Common myeloid progenitor, CD34-positive (primary cell): ENCODE data around the gene IGF2.

Experiments used
- CTCF ChIA-PET: fragments of 350-600 bp; sonication (Branson Sonifier 250); formaldehyde crosslinking; loops from one replicate; lab custom pipeline; 2021; ENCODE audit warnings: antibody characterized with exemption; lab: Charles Lee
- POLR2A ChIA-PET: fragments of 350-600 bp; sonication (Branson Sonifier 250); formaldehyde crosslinking; loops from one replicate; lab custom pipeline; 2021; ENCODE audit warnings: antibody characterized with exemption; lab: Charles Lee
- DNase-seq, 3 donors: peaks; one replicate each; pipeline versions ENCODE4 v3.0.0 to v3.0.0-alpha.2; 2013
- H3K27ac ChIP-seq, 2 experiments: 1 replicate in 1 of 2; 2 replicates in 1 of 2; pipeline ENCODE4 v1.7.0; 2013; ENCODE audit warnings: inconsistent platforms in 2 of 2, low read length in 2 of 2, mild to moderate bottlenecking in 2 of 2, low read depth in 1 of 2, moderate library complexity in 1 of 2; ENCODE audit not compliant: severe bottlenecking in 2 of 2, insufficient read depth in 1 of 2, poor library complexity in 1 of 2
- H3K27me3 ChIP-seq, 5 experiments: replicated peaks in 2 of 5; 1 replicate in 3 of 5; 2 replicates in 2 of 5; pipeline versions ENCODE4 v1.6.1 to v1.7.0; 2013; ENCODE audit warnings: low read length in 4 of 5, mild to moderate bottlenecking in 2 of 5, moderate library complexity in 2 of 5, inconsistent platforms in 1 of 5; ENCODE audit not compliant: insufficient read depth in 5 of 5, control insufficient read depth in 4 of 5
- H3K36me3 ChIP-seq, 4 experiments: 1 replicate in 2 of 4; 2 replicates in 2 of 4; pipeline versions ENCODE4 v1.6.1 to v1.7.0; 2013; ENCODE audit warnings: low read length in 3 of 4, control low read depth in 1 of 4, mild to moderate bottlenecking in 1 of 4; ENCODE audit not compliant: control insufficient read depth in 4 of 4, insufficient read depth in 4 of 4
- H3K4me1 ChIP-seq, 4 experiments: 1 replicate in 3 of 4; 2 replicates in 1 of 4; pipeline versions ENCODE4 v1.6.1 to v1.7.1; 2013; ENCODE audit warnings: low read length in 3 of 4, mild to moderate bottlenecking in 3 of 4, control low read depth in 1 of 4, inconsistent platforms in 1 of 4, moderate library complexity in 1 of 4; ENCODE audit not compliant: control insufficient read depth in 4 of 4, insufficient read depth in 4 of 4; ENCODE audit errors: control extremely low read depth in 1 of 4
- H3K4me3 ChIP-seq, 7 experiments: 1 replicate in 4 of 7; 2 replicates in 3 of 7; pipeline versions ENCODE4 v1.5.1 to v1.7.0; 2013; ENCODE audit warnings: mild to moderate bottlenecking in 7 of 7, low read length in 6 of 7, moderate library complexity in 6 of 7, inconsistent platforms in 2 of 7, low read depth in 2 of 7, control low read depth in 1 of 7; ENCODE audit not compliant: insufficient read depth in 4 of 7, control insufficient read depth in 1 of 7; ENCODE audit errors: extremely low read depth in 1 of 7
- H3K9me3 ChIP-seq, 5 experiments: 1 replicate in 4 of 5; 2 replicates in 1 of 5; pipeline versions ENCODE4 v1.6.1 to v1.7.1; 2013; ENCODE audit warnings: low read length in 4 of 5, mild to moderate bottlenecking in 2 of 5, inconsistent platforms in 1 of 5, low read depth in 1 of 5, moderate library complexity in 1 of 5; ENCODE audit not compliant: control insufficient read depth in 4 of 5, insufficient read depth in 2 of 5; ENCODE audit errors: control extremely low read depth in 1 of 5
- WGBS: methylation state at CpG from one replicate; pipeline ENCODE4 v1.1.5; 2013; ENCODE audit not compliant: insufficient coverage; 5-methylcytosine and 5-hydroxymethylcytosine counted together

The IGF2 gene

DNA sequence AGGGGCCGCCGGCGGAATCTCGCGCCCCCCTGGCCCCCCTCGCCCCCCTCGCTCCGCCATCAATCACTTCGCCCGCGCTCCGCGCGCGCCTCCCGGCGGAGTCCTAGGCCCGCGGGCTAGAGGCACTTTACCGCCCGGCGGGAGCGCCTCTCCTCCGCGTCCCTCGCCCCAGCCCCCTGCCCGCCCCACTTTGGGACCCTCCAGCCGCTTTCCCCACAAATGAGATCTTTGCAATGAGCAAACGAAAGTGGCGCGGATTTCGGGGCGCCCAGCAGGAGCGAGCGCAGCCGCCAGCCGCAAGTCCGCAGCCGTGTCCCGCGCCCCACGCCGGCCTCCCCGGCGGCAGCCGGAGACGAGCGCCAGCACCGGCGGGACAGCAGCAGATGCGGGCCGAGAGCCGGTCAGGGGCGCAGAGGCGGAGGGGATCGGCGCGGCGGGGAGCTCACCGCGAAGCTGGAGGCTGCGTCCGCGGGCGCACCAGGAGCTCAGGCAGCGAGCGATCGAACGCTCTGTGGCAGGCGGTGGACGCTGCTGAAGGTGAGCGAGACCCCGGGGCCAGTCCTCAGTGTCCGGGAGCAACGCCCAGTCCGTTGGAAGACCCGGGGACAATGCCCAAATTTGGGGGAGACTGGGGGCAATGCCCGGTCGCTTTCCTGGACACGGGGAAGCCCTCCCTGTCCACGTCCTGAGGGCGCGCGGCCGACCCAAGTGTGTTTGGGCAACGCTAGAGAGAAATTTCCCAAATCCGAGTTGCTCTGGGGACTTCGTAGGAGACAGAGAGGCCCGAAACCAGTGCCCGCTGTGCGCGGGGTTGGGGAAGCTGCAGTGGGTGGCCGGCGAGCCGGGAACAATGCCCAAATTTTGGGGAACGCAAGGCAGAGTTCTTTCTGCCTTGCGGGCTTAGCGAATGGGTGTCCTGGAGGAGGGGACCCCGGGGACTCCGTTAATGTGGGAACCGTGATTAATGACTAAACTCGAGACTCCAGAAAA is 1.5 kb upstream of the IGF2 start:
- no peaks in the 10 kb centered on the region for H3K36me3 ChIP-seq
- H3K27me3 ChIP-seq, result peaks cover 8 to 97% (median 48%) of the 10 kb centered on the region in 5 experiments
- no peak overlapping the region for H3K27ac ChIP-seq
- 3% methylated on average over 89 of the region's 102 CpGs for WGBS
- DNase-seq, result no peak
- ChIA-PET POLR2A (no interaction called here), CTCF (interaction anchor here (0.7 to 2.1 kb wide), 7 partner anchors 11 to 447 kb away, joined by 3 to 19 read pairs (median 4); no protein-coding TSS in a partner anchor)
- peaks cover 0 to 33% (median 15%) of the 10 kb centered on the region in 4 experiments for H3K4me1 ChIP-seq
- H3K4me3 ChIP-seq, result peak overlapping the region in 1 of 7 experiments; percentile 19
- no peaks in the 10 kb centered on the region for H3K9me3 ChIP-seq

DNA sequence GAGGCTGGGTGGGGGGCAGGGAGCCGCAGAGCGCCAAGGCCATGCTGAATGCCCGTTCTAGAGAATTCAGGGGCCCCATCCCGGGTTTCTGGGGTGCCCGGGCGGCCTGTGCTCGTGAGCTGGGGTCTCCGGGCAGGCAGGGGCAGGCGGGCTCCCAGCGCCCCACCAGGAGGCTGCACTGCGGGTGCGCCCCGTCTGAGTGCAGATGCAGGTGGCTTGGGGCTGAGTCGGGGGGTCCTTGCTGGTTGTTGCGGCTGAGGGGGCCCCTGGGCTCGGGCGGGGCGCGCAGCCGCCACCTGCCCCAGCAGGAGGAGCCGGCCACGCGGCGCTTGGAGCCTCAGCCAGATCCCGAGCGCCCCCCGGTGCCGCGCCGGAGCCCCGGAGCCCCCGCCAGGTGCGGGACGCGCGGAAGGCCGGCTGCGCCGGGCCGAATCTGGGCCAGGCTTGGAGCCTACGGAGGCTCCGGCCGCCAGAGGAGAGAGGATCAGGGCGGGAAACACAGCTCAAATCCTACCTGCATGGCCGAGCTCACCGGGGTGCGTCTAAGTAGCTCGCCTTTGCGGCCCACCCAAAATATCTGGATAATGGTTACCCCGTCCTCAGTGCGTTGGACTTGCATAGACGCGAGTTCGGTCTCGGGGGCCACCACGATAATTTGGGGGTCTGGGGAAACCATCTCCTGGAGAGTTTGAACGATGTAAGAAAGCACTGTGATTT is 590 bp upstream of the IGF2 start:
- 3% methylated on average over 53 of the region's 57 CpGs for WGBS
- no peak overlapping the region for H3K4me3 ChIP-seq
- no peak for DNase-seq
- ChIA-PET POLR2A (no interaction called here), CTCF (interaction anchor here (2.0 to 2.1 kb wide), 2 partner anchors 12 to 103 kb away, joined by 8 to 11 read pairs; no protein-coding TSS in a partner anchor)
- peaks cover 0 to 33% (median 15%) of the 10 kb centered on the region in 4 experiments for H3K4me1 ChIP-seq
- no peak overlapping the region for H3K27ac ChIP-seq
- peaks cover 8 to 97% (median 39%) of the 10 kb centered on the region in 5 experiments for H3K27me3 ChIP-seq
- H3K36me3 ChIP-seq, result no peaks in the 10 kb centered on the region
- no peaks in the 10 kb centered on the region for H3K9me3 ChIP-seq

DNA sequence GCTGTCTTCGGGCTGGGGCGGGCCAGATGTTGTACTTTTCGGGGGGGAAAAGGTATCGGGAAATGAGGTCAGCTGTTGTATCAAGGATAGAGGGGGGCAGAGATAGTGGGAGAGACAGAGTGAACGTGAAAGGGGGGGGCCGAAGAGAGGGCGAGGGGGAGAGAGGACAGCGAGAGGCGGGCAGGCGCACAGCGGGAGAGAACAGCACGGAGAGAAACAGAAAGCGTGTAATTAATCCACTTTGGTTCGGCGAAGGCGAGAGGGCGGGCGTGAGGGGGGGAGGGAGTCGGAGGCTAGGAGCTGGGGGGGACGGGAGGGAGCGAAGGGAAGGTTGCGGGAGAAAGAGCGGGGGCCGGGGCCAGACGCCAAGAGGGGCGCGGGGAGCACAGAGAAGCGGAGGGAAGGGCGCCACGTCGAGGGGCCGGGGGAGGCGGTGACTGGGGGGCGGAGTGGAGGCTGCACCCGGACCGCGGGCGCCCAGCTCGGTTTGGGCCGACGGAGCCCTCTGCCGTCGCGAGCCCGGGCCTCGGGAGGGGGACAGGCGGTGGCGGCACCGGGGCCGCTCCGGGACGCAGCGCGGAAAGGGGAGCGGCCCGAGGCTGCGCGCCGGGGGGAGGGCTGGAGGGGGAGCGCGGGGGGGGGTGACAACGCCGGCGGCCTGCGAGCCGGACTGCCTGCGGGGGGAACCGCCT is 612 bp downstream of the IGF2 start:
- H3K27ac ChIP-seq, result no peak overlapping the region
- ChIA-PET CTCF (interaction anchor here (1.8 kb wide), 1 partner anchor 103 kb away, joined by 5 read pairs; no protein-coding TSS in a partner anchor), POLR2A (no interaction called here)
- H3K36me3 ChIP-seq, result no peaks in the 10 kb centered on the region
- WGBS, result 2% methylated on average over 28 of the region's 68 CpGs
- peak in 2 of 3 donors; percentile 46 to 48 for DNase-seq
- H3K27me3 ChIP-seq, result peaks cover 8 to 97% (median 42%) of the 10 kb centered on the region in 5 experiments
- peaks cover 0 to 23% (median 10%) of the 10 kb centered on the region in 4 experiments for H3K4me1 ChIP-seq
- peak overlapping the region in 3 of 7 experiments; percentile 6 to 50 (median 8) for H3K4me3 ChIP-seq
- H3K9me3 ChIP-seq, result no peaks in the 10 kb centered on the region

DNA sequence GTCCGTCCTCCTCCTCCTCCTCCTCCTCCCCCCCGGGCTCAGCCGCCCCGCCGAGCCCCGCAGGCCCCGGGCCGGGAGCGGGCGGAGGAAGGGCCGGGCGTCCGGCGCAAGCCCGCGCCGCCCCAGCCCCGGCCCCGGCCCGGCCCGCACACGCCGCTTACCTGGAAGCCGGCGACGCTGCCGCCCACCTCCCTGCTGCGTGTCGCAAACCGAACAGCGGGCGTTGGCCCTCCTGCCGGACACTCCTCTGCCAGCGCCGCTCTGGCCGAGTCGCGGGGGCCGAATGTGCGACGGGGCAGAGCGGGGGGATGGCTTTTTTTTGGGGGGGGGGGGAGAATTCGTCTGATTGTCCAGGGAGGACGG is 1.1 kb downstream of the IGF2 start:
- no peak for DNase-seq
- Histone ChIP-seq H3K9me3 (no peaks in the 10 kb centered on the region), H3K27ac (no peak overlapping the region), H3K4me1 (peaks cover 0 to 23% (median 9%) of the 10 kb centered on the region in 4 experiments), H3K36me3 (no peaks in the 10 kb centered on the region), H3K27me3 (peaks cover 8 to 97% (median 39%) of the 10 kb centered on the region in 5 experiments), H3K4me3 (peak overlapping the region in 2 of 7 experiments; percentile 15 to 50)
- WGBS, result 1% methylated on average over 22 of the region's 44 CpGs
- CTCF ChIA-PET, result interaction anchor here (1.8 kb wide), 1 partner anchor 102 kb away, joined by 5 read pairs; no protein-coding TSS in a partner anchor
- POLR2A ChIA-PET, result no interaction called here

DNA sequence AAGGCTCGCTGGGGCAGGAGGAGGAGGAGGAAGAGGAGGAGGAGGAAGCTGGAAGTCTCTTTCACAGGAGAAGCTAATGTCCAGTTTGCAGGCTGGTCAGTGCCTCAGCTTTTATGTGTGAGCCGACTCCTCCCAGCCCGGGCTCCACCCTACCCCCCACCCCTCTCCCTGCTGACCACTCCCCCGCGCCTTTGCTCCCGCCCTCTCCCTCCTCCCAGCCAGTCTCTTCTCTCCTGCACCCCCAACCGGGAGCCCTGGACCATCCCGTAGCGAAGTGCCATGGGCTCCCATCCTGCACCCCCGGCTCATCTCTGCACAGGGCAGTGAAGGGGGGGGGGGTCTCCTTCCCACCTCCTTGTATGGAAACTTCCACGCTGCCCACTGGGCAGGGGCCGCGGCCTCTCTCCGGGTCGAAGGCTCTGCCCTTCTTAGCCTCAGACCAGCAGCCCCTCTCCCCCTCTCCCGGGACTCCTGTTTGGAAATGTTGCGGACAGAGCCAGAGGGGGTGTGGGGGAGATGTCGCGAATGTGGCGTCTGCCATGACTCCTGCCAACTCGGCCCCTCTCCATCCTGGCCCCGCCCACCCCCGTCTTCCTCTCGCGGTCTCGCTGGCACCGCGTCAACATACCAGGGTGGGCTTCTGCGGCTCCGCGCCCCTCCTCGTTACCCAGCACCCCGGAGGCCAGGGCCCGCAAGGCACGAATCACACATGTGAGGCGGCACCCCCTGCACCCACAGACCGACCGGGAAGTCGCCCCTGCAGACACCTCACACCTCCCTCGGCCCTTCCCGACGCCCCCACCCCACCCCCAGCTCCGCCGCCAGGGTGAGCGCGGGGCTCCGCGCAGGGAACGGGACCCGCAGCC is 1.8 kb downstream of the IGF2 start:
- peak in 1 of 3 donors; percentile 26 for DNase-seq
- Histone ChIP-seq H3K36me3 (no peaks in the 10 kb centered on the region), H3K4me1 (peaks cover 0 to 23% (median 9%) of the 10 kb centered on the region in 4 experiments), H3K9me3 (no peaks in the 10 kb centered on the region), H3K27me3 (peaks cover 8 to 97% (median 33%) of the 10 kb centered on the region in 5 experiments), H3K27ac (no peak overlapping the region), H3K4me3 (peak overlapping the region in 1 of 7 experiments; percentile 4)
- ChIA-PET POLR2A (no interaction called here), CTCF (interaction anchor here (1.8 kb wide), 1 partner anchor 102 kb away, joined by 5 read pairs; no protein-coding TSS in a partner anchor)
- 0% methylated on average over 17 of the region's 50 CpGs for WGBS

DNA sequence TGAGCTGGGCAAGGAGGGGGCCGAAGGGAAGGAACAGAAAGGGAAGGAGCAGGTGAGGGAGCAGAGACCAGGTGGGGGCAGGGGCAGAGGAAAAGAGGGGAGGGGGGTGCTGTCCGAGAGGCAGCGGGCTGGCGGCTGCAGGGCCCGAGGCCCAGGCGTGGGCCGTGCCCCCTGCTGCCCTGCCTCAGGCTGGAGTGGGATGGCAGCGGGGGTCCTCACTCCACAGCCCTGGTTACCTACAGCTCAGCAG is 2.3 kb downstream of the IGF2 start:
- H3K4me3 ChIP-seq, result no peak overlapping the region
- no peak for DNase-seq
- WGBS, result 21% methylated on average over 3 of the region's 8 CpGs
- no peaks in the 10 kb centered on the region for H3K36me3 ChIP-seq
- peaks cover 8 to 97% (median 28%) of the 10 kb centered on the region in 5 experiments for H3K27me3 ChIP-seq
- ChIA-PET POLR2A (no interaction called here), CTCF (interaction anchor here (1.8 kb wide), 1 partner anchor 101 kb away, joined by 5 read pairs; no protein-coding TSS in a partner anchor)
- H3K4me1 ChIP-seq, result peaks cover 0 to 23% (median 9%) of the 10 kb centered on the region in 4 experiments
- H3K9me3 ChIP-seq, result no peaks in the 10 kb centered on the region
- no peak overlapping the region for H3K27ac ChIP-seq
